Activated CD4-positive, CD25-positive, alpha-beta regulatory T cell treated with anti-CD3 and anti-CD28 coated beads, Interleukin-2, amount 50 U/mL, for 72 hours (primary cell): ENCODE measurements around the gene GPR65.
A peak's percentile ranks its signal among the peaks of the same experiment; 100 is the strongest.

ENCODE experiments used
- DNase-seq: peaks from one replicate; pipeline ENCODE4 v3.0.0; 2021

Gene GPR65, protein sequence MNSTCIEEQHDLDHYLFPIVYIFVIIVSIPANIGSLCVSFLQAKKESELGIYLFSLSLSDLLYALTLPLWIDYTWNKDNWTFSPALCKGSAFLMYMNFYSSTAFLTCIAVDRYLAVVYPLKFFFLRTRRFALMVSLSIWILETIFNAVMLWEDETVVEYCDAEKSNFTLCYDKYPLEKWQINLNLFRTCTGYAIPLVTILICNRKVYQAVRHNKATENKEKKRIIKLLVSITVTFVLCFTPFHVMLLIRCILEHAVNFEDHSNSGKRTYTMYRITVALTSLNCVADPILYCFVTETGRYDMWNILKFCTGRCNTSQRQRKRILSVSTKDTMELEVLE

DNA sequence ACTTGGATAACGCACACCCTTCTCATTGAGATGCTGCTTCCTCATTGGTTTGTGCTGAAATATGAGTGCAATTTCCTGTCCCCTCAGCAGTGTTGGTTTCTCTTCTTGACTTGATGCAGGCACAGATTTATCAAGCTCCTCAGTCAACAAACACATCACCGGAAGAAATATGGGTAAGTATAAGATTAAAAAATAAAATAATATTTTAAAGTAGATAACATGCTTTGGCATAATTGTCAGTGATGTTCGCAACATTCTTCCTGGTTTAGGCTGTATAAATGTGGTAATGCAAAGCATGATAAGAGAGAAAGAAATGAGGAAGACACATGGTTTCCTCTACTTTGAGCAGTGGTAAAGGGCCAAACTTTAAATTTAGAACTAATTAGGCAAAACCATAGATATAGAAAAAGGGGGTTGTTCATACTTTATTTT lies at the start of gene GPR65:
Gene GPR65, plus strand, starts transcription at position 86 of the 432 bp plus-strand sequence. CDS start 5,713 bp downstream, outside the sequence.
- no peak for DNase-seq

DNA sequence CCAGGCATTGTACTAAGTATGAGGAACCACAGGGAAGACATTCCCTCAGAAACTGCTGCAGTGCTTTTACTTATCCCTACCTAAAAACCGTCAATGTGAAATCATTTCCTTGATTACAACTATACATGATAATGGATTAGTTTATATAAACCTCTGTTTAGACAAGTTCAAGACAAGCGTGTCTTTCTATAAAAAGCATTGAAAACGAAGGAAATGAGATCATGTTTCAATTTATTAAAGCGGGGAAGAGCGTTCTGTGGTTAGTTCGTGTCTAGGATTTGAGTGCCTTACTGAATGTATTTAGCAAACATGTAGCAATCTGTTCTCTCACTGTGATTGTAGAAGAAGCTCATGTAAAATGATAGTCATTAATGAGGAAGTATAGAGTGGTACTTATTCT lies 49.4 kb upstream of the GPR65 start:
- no peak for DNase-seq

DNA sequence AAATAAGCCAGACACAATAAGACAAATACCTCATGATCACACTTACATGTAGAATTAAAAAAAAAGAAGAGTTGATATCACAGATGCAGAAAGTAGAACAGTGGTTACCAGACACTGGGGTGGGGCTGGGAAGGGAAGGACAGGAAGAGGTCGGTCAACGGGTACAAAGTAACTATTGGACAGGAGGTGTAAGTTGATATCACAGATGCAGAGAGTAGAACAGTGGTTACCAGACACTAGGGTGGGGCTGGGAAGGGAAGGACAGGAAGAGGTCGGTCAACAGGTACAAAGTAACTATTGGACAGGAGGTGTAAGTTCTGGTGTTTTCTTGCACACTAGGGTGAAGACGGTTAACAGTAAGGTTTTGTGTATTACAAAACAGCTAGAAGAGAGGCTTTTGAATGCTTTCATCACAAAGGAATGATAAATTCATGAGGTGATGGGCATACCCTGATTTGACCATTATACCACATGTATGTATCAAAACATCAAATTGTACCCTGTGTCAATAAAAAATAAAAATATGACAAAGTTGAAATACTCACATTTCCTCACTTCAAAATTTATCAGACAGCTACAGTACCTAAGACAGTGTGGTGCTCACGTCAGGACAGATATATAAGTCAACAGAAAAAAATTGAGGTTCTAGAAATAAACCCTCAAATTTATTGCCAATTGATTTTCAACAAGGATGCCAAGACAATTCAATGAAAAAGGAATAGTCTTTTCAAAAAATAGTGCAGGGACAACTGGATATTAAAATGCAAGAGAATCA lies 44.7 kb upstream of the GPR65 start:
- no peak for DNase-seq

DNA sequence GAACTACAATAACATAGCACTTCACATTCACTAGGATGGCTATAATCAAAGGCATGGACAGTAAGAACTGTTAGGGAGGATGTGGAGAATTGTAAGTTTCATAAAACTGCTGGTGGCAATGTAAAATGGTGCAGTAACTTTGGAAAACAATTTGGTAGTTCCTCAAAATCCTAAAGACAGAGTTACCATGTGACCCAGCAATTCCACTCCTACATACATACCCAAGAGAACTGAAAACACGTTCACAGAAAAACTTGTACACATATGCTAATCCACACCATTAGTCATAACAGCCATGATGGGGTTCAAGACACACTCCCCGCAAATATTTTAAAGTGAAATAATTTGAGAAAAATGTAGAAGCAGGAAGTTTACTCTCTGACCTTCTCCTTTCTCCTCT lies 43.7 kb upstream of the GPR65 start:
- no peak for DNase-seq

DNA sequence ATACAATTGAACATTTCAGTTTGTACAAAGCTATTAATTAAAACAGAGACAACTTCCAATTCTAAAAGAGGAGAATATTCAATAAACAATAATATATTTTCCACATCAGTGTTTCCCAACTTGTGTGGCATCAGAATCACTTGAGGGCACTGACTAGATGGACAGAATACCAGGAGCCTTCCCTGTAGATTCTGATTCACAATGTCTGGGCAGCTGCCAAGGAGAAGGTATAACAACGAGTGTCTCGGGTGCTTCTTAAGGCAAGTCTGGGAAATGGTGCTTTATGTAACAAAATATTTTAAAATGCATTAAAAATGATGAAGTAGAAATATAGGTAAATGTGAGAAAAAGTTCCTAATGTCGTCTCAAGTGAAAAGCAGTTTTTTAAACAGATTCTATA lies 38.1 kb upstream of the GPR65 start:
- DNase-seq, result no peak

DNA sequence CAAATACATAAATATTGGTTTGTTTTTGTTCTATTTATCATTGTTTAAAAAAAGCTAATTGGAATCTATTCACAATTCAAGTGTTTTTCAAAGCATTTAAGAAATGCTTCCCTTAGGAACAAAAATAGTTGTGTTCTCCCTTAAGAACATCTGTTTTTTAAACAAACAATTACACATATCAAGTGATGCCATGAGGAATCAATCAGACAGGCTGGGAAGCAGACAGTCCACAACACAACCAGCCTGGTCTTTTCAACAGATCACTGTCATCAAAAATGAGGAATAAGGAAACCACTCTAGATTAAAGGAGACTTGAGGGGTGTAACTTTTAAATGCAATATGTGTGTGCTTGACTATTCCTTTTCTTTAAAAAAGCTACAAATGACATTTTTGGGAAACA lies 37.4 kb upstream of the GPR65 start:
- DNase-seq, result no peak

DNA sequence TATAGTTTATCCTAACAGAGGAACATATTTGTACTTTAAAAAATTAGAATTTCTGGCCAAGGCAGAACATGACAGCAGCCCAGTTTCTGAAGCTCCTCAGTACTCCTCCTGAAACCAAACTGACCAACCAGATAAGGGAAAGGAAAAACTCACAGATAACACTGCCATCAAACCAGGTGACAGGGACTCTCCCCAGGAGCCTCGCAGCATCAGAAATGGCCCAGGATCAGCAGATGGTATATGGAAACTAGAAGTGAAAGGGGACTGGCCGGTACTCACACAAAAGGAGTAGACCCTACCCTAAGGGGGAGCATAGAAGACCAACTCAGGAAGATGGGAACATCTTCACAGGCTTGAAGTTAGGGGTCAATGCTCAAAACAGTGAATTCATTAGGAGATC lies 33.9 kb upstream of the GPR65 start:
- no peak for DNase-seq

DNA sequence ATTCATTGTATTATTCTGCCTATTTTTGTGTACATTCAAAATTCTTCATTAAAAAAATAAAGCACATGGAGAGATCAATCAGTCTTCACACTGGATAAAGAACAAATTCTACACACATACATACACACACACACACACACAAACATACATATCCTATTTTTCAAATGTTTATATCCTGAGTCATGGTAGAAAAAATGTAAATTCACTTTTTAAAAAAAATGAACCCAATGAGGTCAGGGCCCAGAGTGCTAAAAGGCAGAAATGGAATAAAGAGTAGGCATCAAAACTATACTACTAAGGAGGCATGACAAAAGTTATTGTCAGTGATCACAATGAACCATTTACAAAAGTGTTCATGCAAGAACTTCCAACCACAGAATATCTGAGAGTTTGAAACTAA lies 29.3 kb upstream of the GPR65 start:
- no peak for DNase-seq

DNA sequence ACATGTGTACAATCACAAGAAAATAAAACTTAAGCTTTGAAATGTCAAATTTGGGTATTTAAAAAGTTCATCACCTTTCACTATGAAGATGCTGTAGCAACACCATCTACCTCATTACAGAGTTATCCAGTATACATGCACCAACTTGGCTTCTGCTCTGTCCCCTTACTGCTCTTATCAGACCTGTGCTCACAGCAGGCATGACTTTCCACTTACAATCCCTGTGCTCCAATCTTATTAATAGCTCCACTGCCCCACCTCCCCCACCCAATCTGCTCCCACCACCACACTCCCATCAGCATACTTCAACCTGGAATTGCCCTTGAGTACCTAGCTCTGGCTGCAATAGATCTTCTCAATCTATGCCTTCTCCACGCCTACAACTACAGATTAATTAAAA lies 25.2 kb upstream of the GPR65 start:
- no peak for DNase-seq

DNA sequence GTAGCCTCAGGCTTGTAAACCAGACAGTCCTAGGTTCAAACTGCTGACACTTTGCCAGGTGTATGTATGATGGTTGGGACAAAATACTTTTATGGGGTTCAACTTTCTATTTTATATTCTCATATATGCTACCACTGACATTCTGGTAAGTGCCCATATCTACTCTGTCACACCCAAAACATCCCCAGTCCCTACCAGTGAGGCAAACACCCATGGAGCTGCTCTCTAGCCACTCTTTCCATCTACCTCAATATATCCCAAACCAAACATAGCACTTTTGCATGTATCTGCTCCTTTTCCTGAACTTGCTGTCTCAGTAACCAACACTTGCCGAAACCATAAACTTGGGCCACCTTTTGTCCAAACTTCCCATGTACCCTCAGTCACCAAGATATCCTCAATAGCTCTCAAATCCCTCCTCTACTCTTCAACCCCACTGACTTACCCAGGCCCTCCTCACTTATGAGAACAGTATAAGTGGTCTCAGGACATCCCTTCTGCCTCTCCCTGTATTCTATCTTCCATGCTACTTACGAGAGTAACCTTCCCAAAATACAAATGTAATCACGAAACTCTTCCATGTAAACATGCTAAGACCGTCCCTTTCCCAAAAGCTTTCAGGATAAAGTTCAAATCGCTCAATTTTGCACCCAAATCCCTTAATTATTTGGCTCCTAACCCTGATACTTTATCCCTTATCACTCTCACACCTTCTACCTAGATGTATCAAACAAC lies 15.5 kb upstream of the GPR65 start:
- DNase-seq, result no peak

DNA sequence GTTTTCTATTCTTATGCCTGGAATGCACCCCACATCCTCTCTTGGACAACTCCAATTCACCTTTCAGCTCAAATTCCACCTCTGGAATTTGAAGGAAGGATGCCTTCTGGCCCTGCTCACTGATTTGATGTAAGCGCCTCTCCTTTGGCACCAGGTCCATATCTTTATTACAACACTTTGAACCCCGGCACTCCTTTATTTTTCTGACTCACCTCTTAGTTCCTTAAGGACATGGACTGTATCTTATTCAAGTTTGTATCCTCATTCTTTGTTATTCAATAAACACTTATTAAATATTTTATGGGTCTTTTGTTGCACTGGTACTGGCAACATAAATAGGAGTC lies 15.0 kb upstream of the GPR65 start:
- no peak for DNase-seq

DNA sequence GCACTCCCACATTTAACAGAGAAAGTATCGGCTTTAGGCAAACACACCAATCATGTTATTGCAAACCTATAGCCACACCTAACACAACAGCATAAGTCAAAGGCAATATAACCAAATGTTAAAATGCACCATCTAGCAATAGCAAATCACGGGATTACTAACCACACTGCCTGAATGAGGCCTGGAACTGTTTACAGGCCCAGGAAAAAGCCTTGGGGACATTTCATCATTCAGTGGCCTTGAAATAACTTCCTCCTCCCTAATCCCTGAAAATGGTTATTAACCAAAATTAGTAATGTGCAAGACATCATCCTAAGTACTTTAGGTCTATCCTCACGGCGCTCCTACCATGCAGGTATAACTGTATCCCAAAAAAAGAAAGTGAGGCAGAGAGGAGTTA lies 14.3 kb upstream of the GPR65 start:
- DNase-seq, result no peak

DNA sequence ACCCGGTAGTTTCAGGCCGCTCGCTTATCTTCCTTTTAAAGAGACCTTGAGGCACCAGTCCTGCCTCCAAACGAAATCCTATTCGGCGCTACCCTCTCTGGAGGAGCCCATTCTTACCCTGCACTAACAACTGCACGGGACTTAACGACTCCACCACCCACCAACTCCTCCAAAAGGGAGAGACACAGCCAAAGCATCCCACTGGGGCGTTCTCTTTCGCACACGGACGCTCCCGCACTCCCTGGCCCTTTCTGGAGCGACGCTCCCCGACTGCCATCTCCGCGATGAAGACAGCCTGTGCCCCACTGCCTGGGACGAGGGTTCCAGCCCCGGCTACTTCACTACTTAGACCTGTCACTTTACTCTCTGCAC lies 12.6 kb upstream of the GPR65 start:
- DNase-seq, result no peak

DNA sequence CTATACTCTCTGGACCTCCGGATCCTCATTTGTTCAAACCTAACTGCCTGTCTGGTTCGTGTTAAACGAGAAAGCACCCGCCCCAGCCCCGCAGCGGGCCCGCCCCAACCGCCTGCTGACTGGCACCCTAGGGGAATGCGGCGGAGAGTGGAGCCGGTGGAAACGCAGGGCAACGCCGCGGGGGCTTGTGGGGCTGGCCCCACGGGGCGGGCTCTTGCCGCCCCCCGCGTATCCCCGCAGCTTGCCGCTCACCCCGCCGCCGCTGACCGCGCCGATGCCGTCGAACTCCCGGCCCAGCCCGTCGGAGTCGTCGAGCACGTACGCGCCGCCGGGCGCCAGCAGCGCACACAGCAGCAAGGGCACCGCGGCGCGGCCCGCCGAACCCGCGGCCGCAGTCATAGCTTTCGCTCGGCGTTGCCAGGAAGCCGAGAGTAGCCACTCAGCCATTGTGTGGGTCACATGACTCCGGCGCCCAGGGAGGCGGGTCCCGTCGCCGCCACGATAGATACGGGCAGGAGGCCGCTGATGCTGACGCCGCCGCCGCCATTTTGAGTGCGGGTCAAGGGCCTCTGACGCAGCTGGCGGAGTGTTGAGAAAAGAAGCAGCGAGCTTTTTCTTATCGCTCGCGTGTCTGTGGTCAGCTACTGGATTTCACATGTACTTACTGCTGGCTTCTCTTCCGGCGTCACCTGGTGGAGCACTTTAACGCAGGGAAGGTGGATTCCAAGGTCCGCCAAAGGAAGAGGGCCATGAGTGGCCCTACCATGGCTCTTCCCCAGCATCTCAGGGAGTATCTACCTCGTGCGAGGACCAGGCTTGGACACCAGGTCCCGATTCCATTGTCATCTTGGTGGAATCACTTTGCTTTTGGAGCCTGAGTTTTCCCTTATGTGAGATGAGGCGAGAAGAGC lies 12.0 kb upstream of the GPR65 start, which contains the start of gene GALC:
Gene GALC, minus strand, starts transcription at position 465 of the 911 bp plus-strand sequence. Its CDS starts 18 bp downstream, at position 447.
- DNase-seq, result peak; percentile 96

DNA sequence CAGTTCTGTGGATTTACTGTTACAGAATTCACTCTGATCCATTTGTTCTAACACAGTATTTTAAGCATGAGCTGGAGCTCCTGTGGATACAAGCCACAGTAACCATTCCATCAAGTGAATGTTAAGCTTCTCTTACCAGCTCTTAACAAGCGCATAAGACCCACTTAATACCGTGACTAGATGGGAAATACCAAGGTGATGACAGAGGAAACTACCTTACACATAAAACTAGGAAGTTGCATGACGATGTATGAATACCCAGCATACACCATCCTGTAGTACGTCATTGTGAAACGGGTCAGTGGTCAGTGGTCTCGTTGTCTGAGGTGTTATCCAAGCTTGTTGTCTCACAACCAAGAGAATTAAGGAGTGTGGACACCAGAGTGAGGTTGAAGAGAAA lies 10.0 kb upstream of the GPR65 start:
- no peak for DNase-seq

DNA sequence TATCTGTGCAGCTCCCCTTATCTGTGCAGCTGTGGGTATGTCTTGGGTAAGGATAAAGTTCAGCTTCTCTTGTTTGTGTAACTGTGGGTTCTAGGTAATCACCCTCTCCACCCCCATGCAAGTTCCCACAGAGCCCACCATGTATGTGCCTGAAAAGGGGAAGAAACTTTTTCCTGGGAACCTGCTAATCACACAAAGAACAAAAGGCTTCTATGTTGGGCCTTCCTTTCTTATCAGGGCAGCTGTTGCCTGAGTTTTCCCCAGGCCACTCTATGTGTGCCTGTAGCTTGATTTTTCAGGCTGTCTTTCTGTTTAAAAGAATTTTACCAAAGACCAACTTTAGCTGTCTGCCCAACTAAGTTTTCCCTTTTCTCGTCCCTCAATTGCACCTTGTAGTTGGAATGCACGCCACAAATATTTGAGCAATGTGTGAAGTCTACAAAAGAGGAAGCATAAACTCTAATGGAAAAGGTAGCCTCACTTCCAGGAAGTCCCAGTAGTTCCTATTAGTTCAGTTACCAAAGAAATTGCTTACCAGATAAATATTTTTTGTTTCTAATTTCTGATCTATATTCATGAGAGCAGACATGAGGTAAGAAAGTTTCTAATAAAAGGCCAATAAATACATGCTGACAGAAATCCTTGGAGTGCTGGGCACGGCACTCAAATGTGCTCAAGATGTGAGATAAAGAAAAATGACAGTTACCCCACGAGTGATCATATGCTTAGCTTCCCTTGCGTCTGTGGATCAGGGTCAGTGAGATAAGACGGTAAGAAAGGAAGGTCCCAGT lies 9.2 kb upstream of the GPR65 start:
- DNase-seq, result no peak

DNA sequence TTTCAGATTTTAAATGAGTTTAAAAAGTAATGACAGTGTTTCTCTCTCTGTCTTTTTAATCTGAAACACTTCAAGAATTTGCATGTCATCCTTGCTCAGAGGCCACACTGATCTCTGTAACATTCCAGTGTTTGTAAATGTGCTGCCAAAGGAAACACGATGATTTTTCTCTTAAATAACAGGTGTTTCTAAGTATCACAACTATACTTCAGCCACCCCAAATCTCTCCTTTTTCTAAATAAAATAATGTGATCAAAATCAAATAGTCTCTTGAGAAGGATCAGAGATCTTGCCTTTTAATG lies 8.7 kb upstream of the GPR65 start:
- DNase-seq, result no peak

DNA sequence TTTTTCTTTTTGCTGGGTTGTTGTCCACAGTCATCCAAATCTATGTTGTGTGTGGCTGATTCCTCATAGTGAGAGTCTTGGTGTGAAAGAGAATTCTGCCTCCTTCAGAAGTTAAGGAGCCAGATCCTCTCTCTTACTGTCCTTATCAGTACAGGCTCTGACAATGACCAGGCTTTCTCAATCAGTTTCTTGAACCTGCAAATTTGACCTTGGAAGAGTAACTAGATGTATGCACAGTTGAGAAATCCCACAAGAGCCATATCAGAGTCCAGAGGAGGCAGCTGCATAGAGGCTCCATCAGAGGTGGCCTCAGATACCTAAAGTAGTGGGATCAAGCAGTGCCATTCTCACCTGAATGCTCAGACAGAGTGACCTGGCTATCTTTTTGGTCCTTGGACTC lies 6.5 kb upstream of the GPR65 start:
- DNase-seq, result no peak

DNA sequence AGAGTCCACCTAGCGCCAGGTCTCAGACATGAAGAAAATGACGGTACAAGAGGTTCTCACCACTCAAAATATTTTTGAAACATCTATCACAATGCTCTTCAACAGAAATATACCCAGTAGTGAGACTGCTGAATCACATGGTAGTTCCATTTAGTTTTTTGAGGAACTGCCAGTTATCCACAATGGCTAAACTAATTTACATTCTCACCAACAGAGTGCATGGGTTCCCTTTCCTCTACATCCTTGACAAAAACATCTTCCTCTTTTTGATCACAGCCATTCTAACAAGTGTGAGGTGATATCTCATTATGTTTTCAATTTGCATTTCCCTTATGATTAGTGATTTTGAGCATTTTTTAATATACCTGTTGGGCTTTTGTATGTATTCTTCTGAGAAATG lies 5.7 kb upstream of the GPR65 start:
- DNase-seq, result no peak

DNA sequence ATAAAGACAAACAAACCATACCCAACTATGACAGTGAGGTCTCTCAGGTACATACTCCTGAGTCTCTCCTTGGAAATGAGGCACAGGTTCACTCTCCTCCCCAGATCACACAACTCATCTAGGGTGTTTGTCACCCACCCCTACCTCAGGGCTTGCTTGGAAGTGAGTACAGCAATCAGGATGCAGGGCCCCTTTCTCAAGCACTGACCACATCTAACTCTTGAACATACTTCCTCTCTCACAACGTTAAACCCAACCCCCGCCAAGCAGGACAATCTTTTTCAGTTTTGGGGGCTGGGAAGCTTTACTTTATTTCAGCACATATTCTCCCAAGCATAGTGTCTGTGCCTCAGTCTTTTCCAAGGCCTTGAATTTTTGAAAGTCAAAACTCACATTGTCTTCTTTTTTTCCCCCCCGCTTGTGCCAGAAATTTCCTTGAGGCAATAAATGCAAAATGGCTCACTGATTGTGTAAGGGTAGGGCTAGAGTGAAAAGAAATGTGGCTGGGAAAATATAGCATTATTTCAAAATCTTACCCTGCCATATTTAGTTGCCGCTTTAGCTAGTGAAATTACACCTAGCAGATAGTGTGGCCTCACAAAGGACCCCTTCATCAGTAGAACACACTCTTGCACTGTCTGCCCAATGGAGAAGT lies 2.4 kb upstream of the GPR65 start:
- DNase-seq, result no peak

DNA sequence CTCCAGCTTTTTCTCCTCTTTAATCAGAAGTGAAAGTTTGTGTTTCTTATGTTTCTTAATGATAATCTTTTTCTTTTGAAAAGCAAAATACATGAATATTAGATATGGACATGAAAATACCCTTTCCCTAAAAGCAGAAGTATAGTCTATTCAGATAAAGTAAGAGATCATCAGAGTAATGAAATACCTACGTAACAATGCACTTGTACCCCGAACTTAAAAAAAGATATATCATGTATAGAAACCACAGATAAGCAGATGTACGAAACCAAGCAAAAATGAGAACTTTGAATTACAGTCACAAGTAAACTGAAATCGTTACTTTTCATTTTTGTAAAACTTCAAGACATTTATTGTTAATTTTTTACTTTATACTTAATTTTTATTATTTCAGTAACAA lies 1.5 kb upstream of the GPR65 start:
- DNase-seq, result no peak
